Stimulated activated CD8-positive, alpha-beta memory T cell treated with anti-CD3 and anti-CD28 coated beads, Interleukin-2, amount 100 ng/mL, for 1 hour (primary cell): Measurements from ENCODE around the gene PTPN1.

Experiments used
- DNase-seq, 2 donors: peaks; one replicate each; pipeline ENCODE4 v3.0.0-alpha.2; 2020; ENCODE audit warnings: low read depth in 2 of 2

The PTPN1 gene

DNA sequence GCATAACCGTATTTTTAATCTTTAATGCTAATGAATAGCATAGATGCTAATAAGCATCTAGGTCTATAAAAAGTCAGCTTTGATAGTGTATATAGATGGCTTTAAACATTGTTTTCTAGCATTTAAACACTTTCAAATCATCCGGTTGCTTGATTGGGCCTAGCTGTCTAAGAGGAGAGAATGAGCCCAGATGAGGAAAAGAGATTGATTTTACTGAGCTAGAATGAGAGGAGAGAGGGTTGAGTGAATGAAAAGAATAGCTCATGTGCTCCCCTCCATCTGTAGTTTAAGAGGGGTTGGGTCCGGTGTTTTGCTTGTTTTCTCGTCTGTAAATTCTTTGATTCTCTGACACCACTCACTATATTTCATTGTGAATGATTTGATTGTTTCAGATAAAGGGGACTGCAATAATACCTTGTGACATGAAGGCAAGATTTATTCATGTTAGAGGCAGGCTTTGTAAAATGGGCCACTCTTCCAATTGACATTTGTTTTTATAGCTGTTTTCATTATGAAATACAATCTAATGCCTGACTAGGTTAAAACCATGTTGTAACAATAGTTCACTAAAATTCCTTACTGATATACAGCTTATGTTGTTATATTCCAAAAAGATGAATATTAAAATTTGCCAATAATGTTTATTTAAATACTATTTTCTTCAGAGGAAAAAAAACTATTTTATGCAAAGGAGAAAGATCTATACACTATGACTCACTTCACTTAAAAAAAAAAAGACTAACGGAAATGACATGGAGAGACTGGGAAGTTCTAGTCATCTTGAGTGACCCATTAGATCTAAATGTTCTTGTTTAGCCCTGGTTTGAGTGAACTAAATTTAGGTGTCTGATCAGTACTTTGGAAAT lies 3.2 kb downstream of the PTPN1 start:
- DNase-seq = no peak

DNA sequence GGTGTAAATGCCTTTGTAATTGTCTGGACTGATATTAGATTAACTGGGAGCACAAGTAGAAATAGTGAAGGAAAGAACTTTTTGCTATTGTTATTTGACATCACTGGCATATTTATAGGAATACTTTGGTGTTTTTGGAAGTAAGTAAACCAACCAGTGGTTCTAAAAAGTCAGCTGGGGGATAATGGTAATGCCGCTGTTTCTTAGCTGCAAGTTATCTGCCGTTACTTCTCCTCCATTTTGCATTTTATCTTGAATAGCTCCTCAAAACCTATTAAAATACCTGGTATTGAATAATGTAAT lies 3.8 kb downstream of the PTPN1 start:
- no peak for DNase-seq

DNA sequence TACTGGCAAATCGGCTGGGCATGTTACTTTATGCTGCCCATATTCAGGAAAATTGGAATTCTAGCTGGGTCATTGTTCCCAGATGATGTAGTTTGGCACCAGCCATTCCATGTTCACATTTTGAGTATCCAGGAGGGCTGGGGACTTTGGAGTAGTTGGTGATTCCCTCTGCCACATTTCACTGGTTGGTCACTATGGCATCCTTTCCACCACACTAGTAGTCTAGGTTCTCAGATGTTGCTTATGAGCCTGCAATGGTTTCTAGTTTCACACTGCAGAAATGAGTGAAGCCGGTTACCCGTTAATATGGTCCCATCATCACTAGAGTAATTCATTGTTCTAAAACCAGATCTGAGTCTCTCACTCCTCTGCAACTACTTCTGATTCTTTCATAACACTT lies 4.6 kb downstream of the PTPN1 start:
- no peak for DNase-seq

DNA sequence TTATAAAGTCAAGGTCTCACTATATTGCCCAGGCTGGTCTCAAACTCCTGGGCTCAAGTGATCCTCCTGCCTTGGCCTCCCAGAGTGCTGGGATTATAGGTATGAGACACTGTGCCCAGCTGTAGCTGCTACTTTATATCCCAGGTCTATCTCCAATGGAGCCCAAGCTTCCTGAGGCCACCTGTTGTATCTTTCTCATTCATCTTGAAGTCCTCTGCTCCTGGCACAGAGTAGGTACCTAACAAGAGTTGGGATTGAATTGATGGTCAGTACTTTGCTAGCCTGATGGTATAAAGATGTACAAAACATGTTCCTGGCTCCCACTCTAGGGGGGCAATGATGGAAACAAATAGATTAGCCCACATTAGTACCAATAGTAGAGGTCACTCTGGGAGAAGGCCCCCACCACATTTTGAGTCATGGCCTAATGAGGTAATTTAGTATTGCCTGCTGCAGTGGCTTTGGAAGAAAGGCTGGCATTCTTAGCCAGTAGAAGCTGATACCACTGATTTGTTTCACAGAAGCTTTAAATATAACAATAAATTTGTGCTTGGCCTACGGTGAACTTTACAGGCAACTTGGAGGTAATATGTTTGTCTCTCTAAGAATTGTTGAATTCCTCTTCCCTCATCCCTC lies 5.4 kb downstream of the PTPN1 start:
- DNase-seq = no peak

DNA sequence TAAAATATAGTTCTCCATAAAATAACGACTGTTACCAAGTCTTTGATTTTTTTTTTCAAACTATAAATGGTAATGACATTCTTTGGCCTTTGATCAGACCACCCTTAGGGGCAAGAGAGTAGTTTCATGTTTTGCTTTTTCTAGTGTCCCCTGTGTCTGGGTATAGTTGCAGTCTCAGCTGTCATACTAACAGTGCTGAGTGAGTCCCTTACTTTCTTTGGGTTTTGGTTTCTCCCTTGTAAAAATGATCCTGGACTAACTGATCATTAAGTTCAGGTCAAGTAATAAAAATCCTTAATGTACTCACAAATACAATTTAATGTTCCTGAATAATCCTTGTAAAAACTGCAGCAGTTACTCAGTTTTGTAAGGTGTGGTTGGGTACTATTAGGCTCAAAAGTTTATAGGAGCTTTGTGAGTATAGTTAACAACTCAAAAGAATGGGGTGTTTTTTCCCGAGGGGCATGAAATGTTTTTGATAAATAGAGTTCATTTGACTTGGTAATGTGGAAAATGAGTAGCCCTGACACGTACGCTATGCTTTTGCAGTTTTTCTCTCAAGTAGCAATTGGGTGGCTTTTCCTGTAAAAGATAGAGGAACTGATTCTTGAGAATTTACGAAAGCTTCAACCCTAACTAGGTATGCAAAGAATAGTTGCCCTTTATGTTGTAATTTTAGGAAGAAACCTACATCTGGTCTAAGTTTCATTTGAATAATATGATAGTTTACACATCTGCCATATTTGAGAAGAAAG lies 6.2 kb downstream of the PTPN1 start:
- DNase-seq = no peak

DNA sequence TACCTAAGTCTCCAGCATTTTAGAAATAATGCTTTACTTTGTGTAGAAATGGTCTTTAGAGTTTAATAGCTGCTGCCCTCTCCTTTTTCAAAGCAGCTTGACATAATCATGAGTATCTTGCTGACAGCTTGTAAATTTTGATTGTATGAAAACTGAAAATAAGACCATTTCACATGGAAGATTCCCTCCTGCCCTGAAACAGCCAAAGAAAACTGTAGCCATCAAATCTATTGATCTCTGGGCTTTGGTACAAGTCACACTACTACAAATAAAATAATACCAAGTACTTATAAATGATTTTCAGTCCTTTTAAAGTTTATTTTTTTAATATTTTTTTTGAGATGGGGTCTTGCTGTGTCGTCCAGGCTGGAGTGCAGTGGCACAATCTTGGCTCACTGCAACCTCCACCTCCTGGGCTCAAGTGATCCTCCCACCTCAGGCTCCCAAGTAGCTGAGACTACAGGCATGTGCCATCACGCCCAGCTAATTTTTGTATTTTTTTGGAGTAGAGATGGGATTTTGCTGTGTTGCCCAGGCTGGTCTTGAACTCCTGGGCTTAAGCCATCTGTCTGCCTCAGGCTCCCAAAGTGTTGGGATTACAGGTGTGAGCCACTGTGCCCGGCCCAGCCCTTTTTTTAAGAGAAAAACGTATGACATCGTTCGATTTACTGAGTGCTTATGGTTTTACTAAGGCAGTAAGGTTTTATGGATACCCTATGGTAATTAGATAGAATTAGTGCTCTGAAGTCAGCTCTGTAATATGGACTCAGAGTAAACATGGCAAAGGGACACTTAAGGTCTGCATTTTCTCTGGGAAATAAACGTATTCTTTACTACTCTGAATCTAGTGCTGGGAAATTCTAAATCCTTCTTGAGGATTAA lies 7.0 kb downstream of the PTPN1 start:
- no peak for DNase-seq

DNA sequence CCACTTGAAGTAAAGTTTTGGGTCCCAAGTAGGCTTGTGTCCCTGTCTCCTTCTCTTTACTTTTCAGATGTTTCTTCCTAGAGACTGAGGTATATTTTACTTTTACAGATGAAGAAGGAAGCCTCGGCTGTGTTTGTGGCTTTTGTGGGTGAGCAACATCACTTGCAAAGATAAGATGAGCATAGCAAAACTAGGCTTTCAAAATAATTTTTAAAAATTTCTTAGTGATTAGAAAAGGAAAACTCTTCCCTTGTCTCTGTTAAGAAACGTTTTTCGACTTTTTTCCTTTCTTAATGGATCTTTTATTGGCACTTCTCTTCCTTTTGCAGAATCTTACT lies 7.6 kb downstream of the PTPN1 start:
- DNase-seq = no peak

DNA sequence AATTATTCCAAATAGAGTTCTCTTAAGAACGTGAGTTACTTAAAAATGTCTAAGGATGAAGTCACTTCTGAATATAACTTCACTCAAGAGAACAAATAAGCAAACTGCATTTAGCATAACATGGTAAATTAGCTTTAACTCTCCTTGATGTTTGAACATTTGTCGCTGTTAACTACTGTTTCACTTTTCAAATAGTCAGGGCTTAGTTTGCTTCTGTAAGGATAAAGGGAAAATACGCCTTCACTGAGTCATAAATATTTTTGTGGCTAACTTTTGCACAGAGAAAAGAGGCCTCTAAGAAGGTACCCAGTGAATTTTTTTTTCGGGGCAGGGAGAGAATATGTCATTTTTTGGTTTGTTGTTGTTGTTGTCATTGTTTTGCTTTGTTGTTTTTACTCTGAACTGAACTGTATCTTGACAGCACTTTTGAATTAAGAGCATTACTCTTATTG lies 8.1 kb downstream of the PTPN1 start:
- no peak for DNase-seq

DNA sequence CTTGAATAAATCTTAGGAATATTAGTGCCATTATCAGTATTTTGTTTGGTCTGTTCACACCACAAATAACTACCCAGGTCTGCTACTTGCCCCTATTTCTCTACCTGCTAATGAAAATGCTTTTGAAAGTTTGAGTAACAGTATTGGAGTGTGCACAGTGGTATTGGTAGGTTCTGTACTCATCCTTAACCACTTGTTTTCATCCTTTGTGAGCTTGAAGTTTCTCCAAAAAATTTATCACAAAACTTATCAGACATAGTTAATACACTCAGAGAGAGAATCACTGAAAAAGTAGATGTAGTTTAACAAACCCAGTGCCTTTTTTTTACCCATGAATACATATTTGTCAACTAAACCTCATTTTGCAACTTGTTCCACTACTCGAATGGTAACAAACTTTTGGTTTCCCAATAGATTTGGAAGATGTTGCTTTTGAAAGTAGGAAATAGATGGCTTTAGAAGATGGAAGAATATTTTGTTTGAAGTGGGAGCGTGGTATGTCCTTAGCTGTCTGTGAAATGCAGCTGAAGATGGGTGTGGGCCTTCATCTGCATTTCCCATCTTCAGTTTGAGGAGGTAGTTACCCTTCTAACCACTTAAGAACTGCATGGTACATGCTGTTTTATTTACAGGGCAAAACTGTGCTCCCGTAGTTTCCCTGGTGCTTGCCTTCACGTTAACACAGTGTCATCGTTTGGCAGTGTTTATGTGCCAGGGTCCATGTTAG lies 9.0 kb downstream of the PTPN1 start:
- DNase-seq = no peak

DNA sequence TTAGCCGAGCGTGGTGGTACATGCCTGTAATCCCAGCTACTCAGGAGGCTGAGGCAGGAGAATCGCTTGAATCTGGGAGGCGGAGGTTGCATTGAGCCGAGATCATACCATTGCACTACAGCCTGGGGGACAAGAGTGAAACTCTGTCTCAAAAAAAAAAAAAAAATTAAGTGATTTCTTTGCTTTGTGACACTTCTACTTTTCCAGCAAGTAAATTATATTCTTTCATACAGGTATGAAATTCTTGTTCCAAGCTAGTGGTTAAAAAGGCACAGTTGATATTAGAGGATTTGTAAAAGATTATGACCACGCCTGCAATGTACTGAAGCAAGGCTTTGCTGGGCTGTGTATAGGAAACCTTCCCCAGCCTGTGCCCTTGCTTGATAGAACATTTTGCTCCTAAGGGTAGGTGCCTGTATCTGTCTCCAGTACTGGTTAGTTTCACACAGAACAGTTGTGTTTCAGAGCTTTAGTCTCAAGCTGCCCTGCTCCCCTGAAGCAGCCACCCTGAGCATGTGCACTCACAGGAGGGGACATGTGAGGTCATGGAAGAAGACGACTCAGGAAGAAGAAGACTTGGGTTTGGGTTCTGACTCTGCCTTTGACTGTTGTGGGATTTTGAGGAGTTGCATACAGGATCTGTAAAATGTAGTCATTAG lies 10.2 kb downstream of the PTPN1 start:
- DNase-seq = no peak

DNA sequence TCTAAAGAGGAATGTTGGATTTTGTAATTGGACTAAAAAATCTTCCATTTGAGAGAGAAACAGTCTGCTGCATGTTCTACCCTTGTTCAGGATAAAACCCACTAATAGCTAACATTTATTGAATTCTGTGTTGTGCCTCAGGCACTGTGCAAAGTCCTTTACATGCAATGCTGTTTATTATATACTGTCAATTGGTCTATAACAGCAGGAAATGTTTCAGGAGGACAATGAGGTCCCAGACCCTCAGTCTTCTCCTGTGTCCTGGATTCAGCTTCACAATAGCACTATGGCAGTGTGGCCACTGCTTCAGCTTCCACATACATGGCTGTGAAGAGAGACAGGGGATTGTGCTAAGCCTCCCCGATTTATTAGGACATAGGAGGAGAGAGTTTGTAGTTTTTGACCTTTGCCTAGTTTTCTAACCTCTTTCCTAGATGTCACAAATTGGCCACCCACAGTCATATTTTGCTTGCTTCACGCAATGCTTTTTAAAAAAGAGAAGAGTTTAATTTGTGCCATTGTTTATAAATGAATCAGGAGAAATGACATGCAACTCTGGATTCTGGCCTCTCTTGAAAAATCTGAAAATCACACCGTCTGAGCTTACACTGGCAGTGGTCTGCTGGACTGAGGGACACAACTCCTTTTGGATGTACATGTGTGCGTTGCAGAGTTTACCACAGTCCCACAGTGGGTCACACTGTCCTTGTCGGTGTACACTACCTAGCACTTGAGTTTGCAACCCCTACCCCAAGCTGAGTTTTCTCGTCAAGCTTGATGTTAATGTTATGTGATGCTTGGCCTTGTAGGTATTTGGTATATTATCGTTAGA lies 11.3 kb downstream of the PTPN1 start:
- no peak for DNase-seq

DNA sequence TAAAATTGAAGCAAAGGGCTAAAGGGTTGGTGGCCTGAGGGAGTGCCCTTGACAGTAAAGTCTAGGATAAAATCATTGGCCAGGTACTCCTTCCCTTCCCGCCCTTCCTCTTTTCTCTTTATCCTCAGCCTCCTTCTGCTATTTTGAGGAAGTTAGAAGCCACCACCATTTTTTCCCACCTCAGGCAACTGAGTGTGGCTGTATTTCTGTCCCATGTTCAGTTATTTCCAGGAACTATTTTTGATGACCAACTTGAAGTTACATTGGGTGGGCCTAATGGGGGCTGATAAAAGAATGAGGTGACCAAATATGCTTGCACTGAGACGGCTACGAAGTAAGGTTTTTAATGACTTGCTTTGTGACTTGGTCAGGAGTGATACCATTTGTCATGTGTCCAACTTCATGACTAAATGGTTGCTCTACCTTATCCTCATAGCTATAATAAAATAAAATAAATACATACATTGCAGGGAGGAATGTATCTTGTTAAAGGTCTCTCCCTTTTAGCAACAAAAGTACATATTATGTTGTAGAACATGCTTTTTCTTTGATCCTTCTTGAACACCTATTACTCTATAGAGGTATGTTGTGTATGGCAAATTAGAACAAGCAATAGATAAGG lies 12.0 kb downstream of the PTPN1 start:
- no peak for DNase-seq

DNA sequence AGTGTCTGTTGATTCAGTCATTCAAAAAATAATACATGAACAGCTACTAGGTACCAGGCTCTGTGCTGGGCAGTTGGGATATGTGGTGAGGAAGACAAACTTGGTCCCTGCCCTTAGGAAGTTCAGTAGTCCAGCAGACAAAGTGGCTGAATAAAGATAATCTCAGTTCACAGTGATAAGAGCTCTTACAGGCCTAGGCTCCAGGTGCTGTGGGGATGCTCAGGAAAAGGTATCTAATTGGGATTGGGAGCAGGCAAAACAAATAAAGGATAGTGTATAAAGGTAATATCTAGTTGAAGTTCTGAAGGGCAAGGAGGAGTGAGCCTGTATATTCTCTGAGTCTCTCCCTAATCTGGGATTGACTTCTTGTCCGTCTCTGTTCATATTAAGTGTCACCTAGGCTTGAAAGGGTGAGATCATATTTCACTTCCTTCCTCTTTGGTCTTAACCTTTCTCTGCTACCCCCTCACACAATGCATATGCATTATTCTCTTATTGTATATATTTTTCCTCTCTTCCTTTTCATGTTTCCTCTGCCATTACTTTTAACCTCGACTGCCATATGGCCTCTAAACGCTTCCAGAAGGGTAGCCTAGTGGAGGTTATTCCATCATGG lies 13.5 kb downstream of the PTPN1 start:
- DNase-seq = no peak

DNA sequence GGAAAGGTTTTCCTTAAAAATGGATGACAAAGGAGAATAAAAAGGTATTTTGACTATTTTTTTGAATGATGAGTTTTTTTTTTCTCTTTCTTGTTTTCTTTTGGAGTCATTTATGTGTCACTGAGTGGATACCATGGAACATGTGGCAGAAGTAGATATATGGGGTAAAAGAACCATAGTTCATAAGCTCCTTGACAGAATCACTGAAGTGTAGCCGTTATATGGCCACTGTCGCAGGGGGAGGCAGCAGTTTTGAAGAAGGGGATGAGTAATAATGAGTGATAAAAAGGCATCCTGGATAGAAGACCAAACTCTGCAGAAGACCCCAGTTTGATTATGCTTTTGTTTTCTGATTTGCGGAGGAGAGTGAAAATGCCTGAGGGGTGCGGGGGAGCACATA lies 15.5 kb downstream of the PTPN1 start:
- no peak for DNase-seq

DNA sequence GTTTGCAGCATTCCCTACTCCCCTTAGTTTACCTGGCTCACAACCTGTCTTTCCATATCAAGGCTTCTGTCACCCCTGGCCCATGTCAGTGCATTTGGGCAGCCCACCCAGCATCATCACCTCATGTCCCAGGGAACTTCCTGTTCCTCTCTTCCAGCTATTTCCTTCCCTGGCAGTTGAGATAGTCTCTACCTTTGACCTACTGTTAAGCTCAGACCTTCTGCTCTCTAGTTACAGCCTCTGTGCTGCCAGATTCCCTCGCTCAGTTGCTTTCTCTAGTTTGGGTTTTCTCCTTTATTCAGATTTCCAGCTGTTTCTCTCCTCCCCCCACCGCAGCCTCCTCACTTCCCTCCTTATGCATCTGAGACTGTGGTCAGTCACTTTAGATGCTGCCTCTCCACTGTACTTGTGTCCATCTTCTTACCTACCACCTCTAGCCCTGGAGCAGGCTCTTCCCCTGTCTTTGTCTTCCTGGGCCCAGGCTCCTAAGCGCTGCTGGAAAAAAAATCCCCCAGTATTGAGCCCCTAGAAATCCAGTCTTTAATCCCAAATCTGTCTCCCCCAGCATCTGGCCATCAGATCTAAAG lies 16.3 kb downstream of the PTPN1 start:
- no peak for DNase-seq

DNA sequence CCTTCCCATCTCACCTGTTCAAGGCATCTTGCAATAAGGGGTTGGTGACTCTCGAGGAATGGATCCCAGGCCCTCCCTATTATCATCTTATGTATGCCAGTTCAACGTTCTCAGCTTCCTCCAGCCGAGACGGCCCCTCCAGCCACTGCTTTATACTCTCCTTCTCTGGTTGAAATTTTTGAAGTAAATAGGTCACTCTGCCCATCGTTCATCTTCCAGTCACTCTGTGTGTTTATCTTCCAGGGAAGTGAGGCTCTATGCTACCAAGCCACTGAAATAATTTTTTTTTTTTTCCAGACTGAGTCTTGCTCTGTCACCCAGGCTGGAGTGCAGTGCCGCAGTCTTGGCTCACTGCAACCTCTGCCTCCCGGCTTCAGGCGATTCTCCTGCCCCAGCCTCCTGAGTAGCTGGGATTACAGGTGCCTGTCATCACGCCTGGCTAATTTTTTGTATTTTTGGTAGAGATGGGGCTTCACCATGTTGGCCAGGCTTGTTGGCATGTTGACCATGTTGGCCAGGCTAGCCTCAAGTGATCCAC lies 17.0 kb downstream of the PTPN1 start:
- DNase-seq = no peak

DNA sequence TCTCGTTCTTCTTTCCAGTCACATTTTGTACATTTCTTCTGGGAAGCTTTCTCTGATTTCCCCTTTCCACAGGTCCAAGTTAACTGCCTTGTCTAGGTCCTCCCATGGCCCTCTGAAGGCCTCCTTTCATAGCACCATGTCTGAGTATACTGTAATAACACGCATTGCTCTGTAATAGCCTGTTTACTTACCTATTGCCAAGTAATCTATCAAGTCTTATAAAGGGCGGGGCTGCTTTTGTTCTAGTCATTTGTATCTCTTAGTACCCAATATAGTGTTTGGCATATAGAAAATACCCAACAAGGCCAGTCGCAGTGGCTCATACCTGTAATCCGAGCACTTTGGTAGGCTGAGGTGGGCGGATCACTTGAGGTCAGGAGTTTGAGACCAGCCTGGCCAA lies 17.9 kb downstream of the PTPN1 start:
- DNase-seq = no peak

DNA sequence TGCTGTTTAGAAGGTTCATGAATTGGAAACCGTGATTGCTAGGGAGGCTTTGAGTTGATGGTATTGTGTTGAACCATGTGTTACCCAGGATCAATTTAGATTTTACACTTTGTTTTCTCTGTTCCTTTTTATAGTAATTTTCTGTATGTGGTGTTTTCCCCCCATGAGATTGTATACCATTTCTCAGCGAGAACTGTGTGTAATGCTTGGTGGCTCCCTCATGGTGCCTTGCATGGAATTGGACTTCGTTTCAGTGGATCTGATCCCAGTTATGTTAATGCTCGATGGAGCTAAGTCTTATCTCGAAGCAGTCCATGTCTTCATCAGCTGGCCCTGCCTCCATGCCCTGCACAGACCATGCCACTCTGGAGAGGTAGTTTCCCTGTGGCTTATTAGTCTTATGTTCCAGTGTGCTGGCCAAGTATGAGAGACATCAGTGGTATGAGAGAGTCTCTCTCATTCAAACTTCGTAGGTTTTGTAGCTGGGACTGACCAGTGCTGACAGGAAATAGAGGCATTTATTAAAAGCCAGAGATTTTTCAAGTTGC lies 18.7 kb downstream of the PTPN1 start:
- no peak for DNase-seq
